Transverse colon (tissue), 4 donors: ENCODE data around the gene CCL2.

Experiments used
- EP300 ChIP-seq: sonication (generic); formaldehyde crosslinking; IDR thresholded peaks from one replicate; pipeline ENCODE4 v1.6.1; 2017; ENCODE audit warnings: antibody characterized with exemption, low read depth
- POLR2AphosphoS5 ChIP-seq, 3 donors: sonication (generic); formaldehyde crosslinking; IDR thresholded peaks; one replicate each; pipeline ENCODE4 v1.6.1; 2016; ENCODE audit warnings: antibody characterized with exemption in 3 of 3
- TF ChIP-seq, protein P1 (sequence below), 5 experiments: fragments of 200-600 bp in 3 of 5; fragments of 450-650 bp in 2 of 5; sonication (generic) in 3 of 5; IDR thresholded peaks; 1 replicate in 2 of 5; 2 replicates in 3 of 5; pipeline ENCODE4 v1.5.1; 2016 to 2017; ENCODE audit warnings: antibody characterized with exemption in 5 of 5, inconsistent platforms in 3 of 5, mild to moderate bottlenecking in 2 of 5, moderate library complexity in 1 of 5

DNA sequence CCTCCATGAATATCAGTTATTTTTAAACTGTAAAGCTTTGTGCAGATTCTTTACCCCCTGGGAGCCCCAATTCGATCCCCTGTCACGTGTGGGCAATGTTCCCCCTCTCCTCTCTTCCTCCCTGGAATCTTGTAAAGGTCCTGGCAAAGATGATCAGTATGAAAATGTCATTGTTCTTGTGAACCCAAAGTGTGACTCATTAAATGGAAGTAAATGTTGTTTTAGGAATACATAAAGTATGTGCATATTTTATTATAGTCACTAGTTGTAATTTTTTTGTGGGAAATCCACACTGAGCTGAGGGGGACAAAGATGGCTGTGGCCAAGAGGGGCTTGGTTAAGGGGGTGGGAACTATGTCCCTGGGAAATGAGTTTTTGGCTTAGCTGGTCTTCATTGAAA lies 32.8 kb downstream of the CCL2 start:
- TF ChIP-seq POLR2AphosphoS5 (IDR thresholded peaks at IDR 0.05) (no peak), EP300 (no peak)
- TF ChIP-seq, protein P1, sequence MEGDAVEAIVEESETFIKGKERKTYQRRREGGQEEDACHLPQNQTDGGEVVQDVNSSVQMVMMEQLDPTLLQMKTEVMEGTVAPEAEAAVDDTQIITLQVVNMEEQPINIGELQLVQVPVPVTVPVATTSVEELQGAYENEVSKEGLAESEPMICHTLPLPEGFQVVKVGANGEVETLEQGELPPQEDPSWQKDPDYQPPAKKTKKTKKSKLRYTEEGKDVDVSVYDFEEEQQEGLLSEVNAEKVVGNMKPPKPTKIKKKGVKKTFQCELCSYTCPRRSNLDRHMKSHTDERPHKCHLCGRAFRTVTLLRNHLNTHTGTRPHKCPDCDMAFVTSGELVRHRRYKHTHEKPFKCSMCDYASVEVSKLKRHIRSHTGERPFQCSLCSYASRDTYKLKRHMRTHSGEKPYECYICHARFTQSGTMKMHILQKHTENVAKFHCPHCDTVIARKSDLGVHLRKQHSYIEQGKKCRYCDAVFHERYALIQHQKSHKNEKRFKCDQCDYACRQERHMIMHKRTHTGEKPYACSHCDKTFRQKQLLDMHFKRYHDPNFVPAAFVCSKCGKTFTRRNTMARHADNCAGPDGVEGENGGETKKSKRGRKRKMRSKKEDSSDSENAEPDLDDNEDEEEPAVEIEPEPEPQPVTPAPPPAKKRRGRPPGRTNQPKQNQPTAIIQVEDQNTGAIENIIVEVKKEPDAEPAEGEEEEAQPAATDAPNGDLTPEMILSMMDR (IDR thresholded peaks at IDR 0.05) = no peak
